Erythroblast (primary cell): ENCODE data around the gene OR2AP1.

Experiments used
- DNase-seq, 2 experiments: peaks; one replicate each; lab custom pipeline; 2025; lab: John Stamatoyannopoulos, UW
- GATA1 ChIP-seq: IDR thresholded peaks from 2 replicates; pipeline ENCODE4 v1.6.1; 2011; ENCODE audit warnings: low read depth, mild to moderate bottlenecking, control low read depth, low read length, moderate library complexity
- POLR2A ChIP-seq: IDR thresholded peaks from 2 replicates; pipeline ENCODE4 v1.6.1; 2011; ENCODE audit warnings: mild to moderate bottlenecking, low read length

OR2AP1 gene

GRCh38 chr12:55624056-55624455 lies 51.8 kb downstream of the OR2AP1 start:
- TF ChIP-seq POLR2A (no peak), GATA1 (no peak)
- no peak for DNase-seq
